Left ventricle myocardium inferior (tissue), 1 donor: ENCODE data around the gene GP2. TPM values are rescaled to one million over a fixed set of nuclear protein-coding genes. Genes with fewer than 3 reads are reported as not detected.

Source experiments
- DNase-seq: peaks from one replicate; pipeline ENCODE4 v3.0.0-alpha.2; 2020
- H3K27ac ChIP-seq: fragments of 200-600 bp; replicated peaks from 2 replicates; pipeline ENCODE4 v1.8.0; 2021
- H3K27me3 ChIP-seq: fragments of 200-600 bp; 2 replicates; pipeline ENCODE4 v1.8.0; 2021; ENCODE audit warnings: low read depth
- H3K36me3 ChIP-seq: fragments of 200-600 bp; 2 replicates; pipeline ENCODE4 v1.8.0; 2021
- H3K4me1 ChIP-seq: fragments of 200-600 bp; 2 replicates; pipeline ENCODE4 v1.8.0; 2021
- H3K4me3 ChIP-seq: fragments of 200-600 bp; 2 replicates; pipeline ENCODE4 v1.8.0; 2021; ENCODE audit warnings: mild to moderate bottlenecking, moderate library complexity
- H3K9me3 ChIP-seq: fragments of 200-600 bp; replicated peaks from 2 replicates; pipeline ENCODE4 v1.8.0; 2021
- intact Hi-C: fragments of 100-400 bp; cut with micrococcal nuclease; formaldehyde crosslinking; loops from one replicate; pipeline ENCODE4 v1.11.0; 2022
- total RNA-seq: library from RNA; stranded (reverse); fragmentation: NEBNext Ultra II Directional; extraction: Animal tissue kit (Norgen Biotek cat#: 25700); gene quantifications from one replicate; pipeline ENCODE4 v1.2.1, GENCODE V29; 2021
- TF ChIP-seq, protein P1 (sequence below): fragments of 200-600 bp; IDR thresholded peaks from 2 replicates; pipeline ENCODE4 v1.8.0; 2021; ENCODE audit warnings: antibody characterized with exemption, mild to moderate bottlenecking, borderline replicate concordance
- donor health status: DM: no; HTN: yes; CAD: no; lungs with severe emphysema.

GP2 gene
- total RNA-seq, 1 donor from 2014 or later, result not detected

DNA sequence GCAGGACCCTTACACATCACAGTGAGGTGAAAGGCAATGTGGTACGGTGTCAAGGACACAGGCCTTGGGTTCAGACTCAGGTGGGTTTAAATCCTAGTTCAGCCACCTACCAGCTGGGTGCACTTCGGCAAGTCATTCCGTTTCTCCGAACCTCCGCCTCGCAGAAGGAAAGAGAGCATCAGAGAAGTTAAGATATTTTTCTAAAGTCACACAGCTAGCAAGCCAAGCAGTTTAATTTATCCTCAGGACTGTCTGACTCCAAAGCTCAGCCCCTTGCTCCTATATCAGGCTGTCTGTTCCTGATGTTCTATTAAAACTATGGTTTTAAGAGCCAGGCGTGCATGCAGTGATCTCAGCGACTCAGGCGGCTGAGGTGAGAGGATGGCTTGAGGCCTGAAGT, 65.1 kb downstream of the GP2 start:
- H3K27me3 ChIP-seq, result peaks cover 86% of the 10 kb centered on the region
- TF ChIP-seq, protein P1, sequence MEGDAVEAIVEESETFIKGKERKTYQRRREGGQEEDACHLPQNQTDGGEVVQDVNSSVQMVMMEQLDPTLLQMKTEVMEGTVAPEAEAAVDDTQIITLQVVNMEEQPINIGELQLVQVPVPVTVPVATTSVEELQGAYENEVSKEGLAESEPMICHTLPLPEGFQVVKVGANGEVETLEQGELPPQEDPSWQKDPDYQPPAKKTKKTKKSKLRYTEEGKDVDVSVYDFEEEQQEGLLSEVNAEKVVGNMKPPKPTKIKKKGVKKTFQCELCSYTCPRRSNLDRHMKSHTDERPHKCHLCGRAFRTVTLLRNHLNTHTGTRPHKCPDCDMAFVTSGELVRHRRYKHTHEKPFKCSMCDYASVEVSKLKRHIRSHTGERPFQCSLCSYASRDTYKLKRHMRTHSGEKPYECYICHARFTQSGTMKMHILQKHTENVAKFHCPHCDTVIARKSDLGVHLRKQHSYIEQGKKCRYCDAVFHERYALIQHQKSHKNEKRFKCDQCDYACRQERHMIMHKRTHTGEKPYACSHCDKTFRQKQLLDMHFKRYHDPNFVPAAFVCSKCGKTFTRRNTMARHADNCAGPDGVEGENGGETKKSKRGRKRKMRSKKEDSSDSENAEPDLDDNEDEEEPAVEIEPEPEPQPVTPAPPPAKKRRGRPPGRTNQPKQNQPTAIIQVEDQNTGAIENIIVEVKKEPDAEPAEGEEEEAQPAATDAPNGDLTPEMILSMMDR, result no peak
- no peak overlapping the region for H3K4me3 ChIP-seq
- H3K27ac ChIP-seq, result no peak overlapping the region
- H3K9me3 ChIP-seq, result peaks cover 9% of the 10 kb centered on the region
- H3K36me3 ChIP-seq, result no peaks in the 10 kb centered on the region
- no peak for DNase-seq
- no peaks in the 10 kb centered on the region for H3K4me1 ChIP-seq
- intact Hi-C loops, result no loop called here

DNA sequence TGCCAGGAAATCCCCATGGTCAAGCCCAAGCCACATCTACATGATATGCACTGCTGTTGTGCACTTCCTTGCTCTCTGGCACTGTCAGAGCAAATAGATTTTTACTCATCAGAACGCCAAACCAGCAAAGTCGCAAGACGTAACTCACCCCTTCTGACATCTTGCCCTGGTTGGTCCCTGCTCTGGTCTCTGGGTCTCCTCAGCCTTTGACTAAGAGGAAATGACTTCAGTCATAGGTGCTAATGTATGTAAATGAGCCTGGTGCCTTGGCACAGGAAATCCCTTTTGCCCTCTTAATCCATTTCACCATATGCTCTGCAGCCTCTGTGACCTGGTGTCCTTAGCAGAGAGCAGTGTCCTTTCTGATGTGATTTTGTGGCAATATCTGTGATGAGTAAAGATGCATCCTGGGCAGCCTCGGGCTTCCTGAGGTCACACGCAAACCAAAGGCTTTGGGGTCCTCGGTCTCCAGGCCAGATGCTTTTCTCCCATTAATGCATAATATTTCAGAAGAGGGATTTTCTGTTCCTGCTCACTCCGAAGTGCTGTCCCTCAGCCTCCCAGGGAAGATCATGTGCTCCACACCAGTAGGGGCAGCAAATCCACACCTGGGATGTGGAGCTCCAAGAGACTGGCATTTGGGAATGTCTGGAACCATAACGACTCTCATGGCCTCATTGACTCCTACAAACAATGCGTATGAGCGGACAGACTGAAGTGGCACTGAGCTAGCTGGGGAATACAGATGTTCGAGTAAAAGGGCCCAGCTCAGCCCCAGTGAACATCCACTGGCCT, 66.9 kb downstream of the GP2 start:
- no peak overlapping the region for H3K27ac ChIP-seq
- DNase-seq, result no peak
- intact Hi-C loops, result no loop called here
- TF ChIP-seq, protein P1, result no peak
- no peak overlapping the region for H3K4me3 ChIP-seq
- H3K27me3 ChIP-seq, result peaks cover 76% of the 10 kb centered on the region
- peaks cover 9% of the 10 kb centered on the region for H3K9me3 ChIP-seq
- no peaks in the 10 kb centered on the region for H3K4me1 ChIP-seq
- H3K36me3 ChIP-seq, result no peaks in the 10 kb centered on the region

Other genes starting within 250 kb of the GP2 start
- gene UMOD, start 25.2 kb upstream of the GP2 start, total RNA-seq, result not detected
- gene PDILT, start 77.2 kb upstream of the GP2 start, total RNA-seq, result not detected
- gene ACSM5, start 82.0 kb upstream of the GP2 start, total RNA-seq, result 1.6 TPM
- not detected for gene ACSM2A, start 124.0 kb upstream of the GP2 start, total RNA-seq
- gene ACSM2B, start 248.9 kb upstream of the GP2 start, total RNA-seq, result not detected